ENCODE data around the gene ENTPD1.

The ENTPD1 gene

GRCh38 chr10:95739056-95739455, 16.9 kb upstream of the ENTPD1 start:
- H3K4me1 ChIP-seq (ENCODE audit: low read length) = no peaks in the 10 kb centered on the region
- no peaks in the 10 kb centered on the region for H3K9me3 ChIP-seq (replicated peaks; ENCODE audit: insufficient read depth, low read length)
- no peak overlapping the region for H2AFZ ChIP-seq (ENCODE audit: low read length)
- no peaks in the 10 kb centered on the region for H3F3A ChIP-seq (ENCODE audit: insufficient read depth, low read length)
- no peaks in the 10 kb centered on the region for H3K36me3 ChIP-seq (replicated peaks; ENCODE audit: insufficient read depth, low read length)
- H3K27me3 ChIP-seq (replicated peaks; ENCODE audit: insufficient read depth, low read length) = no peaks in the 10 kb centered on the region
- no peaks in the 10 kb centered on the region for H3K9me2 ChIP-seq (replicated peaks; ENCODE audit: insufficient read depth, low read length)
- TF ChIP-seq CTCF (IDR thresholded peaks at IDR 0.05; ENCODE audit: low read length) = no peak
- no peak for TF ChIP-seq EZH2phosphoT487 (IDR thresholded peaks at IDR 0.05; ENCODE audit: low read length)
- TF ChIP-seq EZH2 (optimal IDR thresholded peaks at IDR 0.05; ENCODE audit: low read depth, low read length) = no peak
- no peak for DNase-seq
- H3K4me3 ChIP-seq (ENCODE audit: low read length) = no peak overlapping the region
- no peak overlapping the region for H3K9ac ChIP-seq (ENCODE audit: low read length)
- no peak overlapping the region for H3K4me2 ChIP-seq (ENCODE audit: low read depth, low read length)
- no peak overlapping the region for H3K27ac ChIP-seq (ENCODE audit: low read length)
- no peaks in the 10 kb centered on the region for H4K20me1 ChIP-seq (ENCODE audit: insufficient read depth, low read length)
- H3K79me2 ChIP-seq (ENCODE audit: low read length) = no peaks in the 10 kb centered on the region

DNA sequence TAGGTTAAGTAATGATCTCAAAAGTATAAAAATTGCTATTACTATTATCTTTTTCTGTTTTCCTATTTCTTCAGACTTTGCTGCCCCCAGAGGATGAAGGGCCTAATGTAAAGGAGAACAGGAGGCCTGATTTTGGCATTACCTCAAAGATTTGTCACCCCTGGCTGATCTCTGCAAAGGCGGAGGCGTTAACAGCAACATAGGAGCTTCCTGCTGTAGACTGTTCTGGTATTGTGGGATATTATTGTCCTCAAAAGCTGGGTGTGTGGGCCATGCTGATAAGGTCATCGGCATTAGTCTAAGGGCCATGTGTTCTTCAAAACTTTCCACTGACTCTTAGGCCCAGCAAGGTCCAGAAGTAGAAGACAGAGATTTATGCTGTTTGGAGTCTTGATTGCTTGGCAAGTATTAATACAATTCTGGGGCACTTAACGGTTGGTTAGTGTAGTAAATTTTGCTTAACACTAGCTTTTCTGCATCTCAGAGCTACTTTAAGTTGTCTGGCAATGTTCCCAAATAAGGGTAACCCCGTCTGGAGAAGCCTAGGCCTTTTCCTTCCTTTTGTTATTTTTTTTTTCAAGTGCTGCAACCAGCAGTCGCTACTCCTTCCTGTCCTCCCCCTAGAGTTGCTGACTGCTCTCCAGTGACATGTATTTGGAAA, 14.0 kb upstream of the ENTPD1 start:
- H3K9me2 ChIP-seq (replicated peaks; ENCODE audit: insufficient read depth, low read length) = no peaks in the 10 kb centered on the region
- H3F3A ChIP-seq (ENCODE audit: insufficient read depth, low read length) = no peaks in the 10 kb centered on the region
- DNase-seq = no peak
- no peaks in the 10 kb centered on the region for H3K9me3 ChIP-seq (replicated peaks; ENCODE audit: insufficient read depth, low read length)
- no peaks in the 10 kb centered on the region for H4K20me1 ChIP-seq (ENCODE audit: insufficient read depth, low read length)
- H3K4me2 ChIP-seq (ENCODE audit: low read depth, low read length) = no peak overlapping the region
- no peaks in the 10 kb centered on the region for H3K36me3 ChIP-seq (replicated peaks; ENCODE audit: insufficient read depth, low read length)
- H3K79me2 ChIP-seq (ENCODE audit: low read length) = no peaks in the 10 kb centered on the region
- H3K4me1 ChIP-seq (ENCODE audit: low read length) = no peaks in the 10 kb centered on the region
- TF ChIP-seq EZH2 (optimal IDR thresholded peaks at IDR 0.05; ENCODE audit: low read depth, low read length) (no peak), CTCF (IDR thresholded peaks at IDR 0.05; ENCODE audit: low read length) (no peak), EZH2phosphoT487 (IDR thresholded peaks at IDR 0.05; ENCODE audit: low read length) (no peak)
- no peaks in the 10 kb centered on the region for H3K27me3 ChIP-seq (replicated peaks; ENCODE audit: insufficient read depth, low read length)
- H3K27ac ChIP-seq (ENCODE audit: low read length) = no peak overlapping the region
- H2AFZ ChIP-seq (ENCODE audit: low read length) = no peak overlapping the region
- H3K9ac ChIP-seq (ENCODE audit: low read length) = no peak overlapping the region
- H3K4me3 ChIP-seq (ENCODE audit: low read length) = no peak overlapping the region

- no peak for DNase-seq
- H3K27ac ChIP-seq (ENCODE audit: low read length) = no peak overlapping the region
- H3K4me1 ChIP-seq (ENCODE audit: low read length) = no peaks in the 10 kb centered on the region
- no peaks in the 10 kb centered on the region for H3K27me3 ChIP-seq (replicated peaks; ENCODE audit: insufficient read depth, low read length)
- no peaks in the 10 kb centered on the region for H3F3A ChIP-seq (ENCODE audit: insufficient read depth, low read length)
- H3K4me2 ChIP-seq (ENCODE audit: low read depth, low read length) = no peak overlapping the region
- H4K20me1 ChIP-seq (ENCODE audit: insufficient read depth, low read length) = no peaks in the 10 kb centered on the region
- H3K9me2 ChIP-seq (replicated peaks; ENCODE audit: insufficient read depth, low read length) = no peaks in the 10 kb centered on the region
- no peaks in the 10 kb centered on the region for H3K36me3 ChIP-seq (replicated peaks; ENCODE audit: insufficient read depth, low read length)
- no peaks in the 10 kb centered on the region for H3K9me3 ChIP-seq (replicated peaks; ENCODE audit: insufficient read depth, low read length)
- H3K4me3 ChIP-seq (ENCODE audit: low read length) = no peak overlapping the region
- H3K9ac ChIP-seq (ENCODE audit: low read length) = no peak overlapping the region
- H2AFZ ChIP-seq (ENCODE audit: low read length) = no peak overlapping the region
- no peaks in the 10 kb centered on the region for H3K79me2 ChIP-seq (ENCODE audit: low read length)
- TF ChIP-seq EZH2phosphoT487 (IDR thresholded peaks at IDR 0.05; ENCODE audit: low read length) (no peak), EZH2 (optimal IDR thresholded peaks at IDR 0.05; ENCODE audit: low read depth, low read length) (no peak), CTCF (IDR thresholded peaks at IDR 0.05; ENCODE audit: low read length) (no peak)
These were observed 13.5 kb upstream of the ENTPD1 start for GRCh38 chr10:95742485-95742884.

All from MM.1S (cell line).